GM18505 (cell line): ENCODE results near the gene RAB35.

ENCODE experiments used
- ATAC-seq: cut with Tn5 transposase; IDR thresholded peaks from one replicate; pipeline ENCODE4 v1.9.1; 2021; ENCODE audit not compliant: unreplicated experiment
- POLR2A ChIP-seq: IDR thresholded peaks from 4 replicates; pipeline ENCODE4 v1.6.1; 2011; ENCODE audit warnings: borderline replicate concordance; ENCODE audit not compliant: insufficient read depth, insufficient read length; ENCODE audit errors: extremely low read depth

RAB35 gene

DNA sequence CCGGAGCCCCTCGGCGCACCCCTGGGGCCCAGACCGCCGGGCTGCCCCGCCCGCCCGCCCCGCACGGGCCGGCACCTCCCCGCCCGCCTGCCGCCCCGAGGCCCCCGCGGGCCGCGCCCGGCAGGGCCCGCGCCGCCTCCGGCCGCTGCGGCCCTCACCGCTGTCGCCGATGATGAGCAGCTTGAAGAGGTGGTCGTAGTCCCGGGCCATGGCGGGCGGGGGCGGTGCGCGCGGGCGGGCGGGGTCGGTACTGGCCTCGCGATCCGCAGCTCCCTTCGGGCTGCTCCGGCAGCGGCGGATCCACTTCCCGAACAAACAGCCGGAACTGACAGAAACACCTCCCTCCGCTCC lies at the start of gene RAB35:
Gene RAB35 (minus strand): TSS at position 313 of the 351 bp plus-strand sequence. CDS start 103 bp downstream, at position 210.
- no peak for ATAC-seq

DNA sequence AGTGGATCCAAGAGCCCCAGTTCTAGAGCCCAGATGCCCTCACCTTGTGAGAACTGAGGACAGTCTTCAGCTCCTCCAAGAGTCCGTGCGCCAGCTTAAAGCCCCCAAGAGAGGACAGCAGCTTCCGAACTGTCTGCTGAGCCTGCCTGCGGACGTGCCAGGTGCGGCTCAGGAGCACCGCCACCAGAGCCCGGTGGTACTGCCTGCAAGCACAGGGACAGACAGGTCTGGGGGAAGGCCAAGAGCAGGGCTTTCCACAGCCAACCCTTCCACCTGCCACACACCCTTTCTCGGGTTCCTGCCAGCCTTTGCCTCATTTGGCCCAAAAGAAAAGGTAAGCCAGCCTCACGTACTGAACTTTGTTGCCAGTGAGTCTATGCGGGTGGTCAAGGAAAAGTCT lies 47.7 kb upstream of the RAB35 start:
- no peak for TF ChIP-seq POLR2A
- ATAC-seq, result no peak

More for the DNA sequence above, at the start of gene RAB35:
- no peak for TF ChIP-seq POLR2A

DNA sequence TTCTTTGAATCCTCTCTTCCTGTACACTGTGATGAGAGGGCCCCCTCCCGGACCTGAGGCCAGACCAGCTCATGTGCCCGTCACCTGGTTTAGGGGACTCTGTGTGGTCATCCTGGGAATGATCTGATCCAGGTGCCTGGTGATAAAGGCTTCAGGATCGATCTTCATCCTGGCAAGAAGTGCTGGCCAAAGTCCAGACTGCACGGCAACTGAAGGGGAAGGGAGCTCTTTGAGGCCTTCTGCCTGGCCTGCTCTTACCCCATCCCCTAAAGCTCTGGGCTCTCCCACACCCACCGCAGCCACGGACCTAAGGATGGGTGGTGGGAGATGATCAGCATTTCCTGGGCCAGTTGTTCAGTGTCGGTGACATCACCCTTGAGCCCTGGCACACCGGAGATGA lies 46.2 kb upstream of the RAB35 start:
- no peak for ATAC-seq
- no peak for TF ChIP-seq POLR2A

DNA sequence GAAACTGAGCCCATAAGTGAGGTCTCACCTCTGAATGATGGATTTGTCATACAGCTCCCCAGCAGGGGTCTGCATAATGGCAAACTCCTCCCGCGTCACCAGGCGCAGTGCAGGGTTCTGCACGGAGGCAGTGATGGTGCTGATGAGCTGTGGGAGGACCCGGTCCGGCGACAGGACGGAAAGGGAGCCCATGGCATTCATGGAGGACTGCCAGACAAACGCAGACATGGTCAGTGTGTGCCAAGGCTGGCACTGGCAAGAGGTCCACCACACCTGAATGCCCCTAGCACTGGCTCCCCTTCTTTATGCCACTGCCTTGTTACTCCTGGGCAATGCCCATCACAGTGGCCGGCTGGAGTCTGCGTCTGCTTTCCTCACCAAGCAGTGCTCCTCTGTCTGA lies 45.3 kb upstream of the RAB35 start:
- no peak for ATAC-seq
- TF ChIP-seq POLR2A, result no peak

DNA sequence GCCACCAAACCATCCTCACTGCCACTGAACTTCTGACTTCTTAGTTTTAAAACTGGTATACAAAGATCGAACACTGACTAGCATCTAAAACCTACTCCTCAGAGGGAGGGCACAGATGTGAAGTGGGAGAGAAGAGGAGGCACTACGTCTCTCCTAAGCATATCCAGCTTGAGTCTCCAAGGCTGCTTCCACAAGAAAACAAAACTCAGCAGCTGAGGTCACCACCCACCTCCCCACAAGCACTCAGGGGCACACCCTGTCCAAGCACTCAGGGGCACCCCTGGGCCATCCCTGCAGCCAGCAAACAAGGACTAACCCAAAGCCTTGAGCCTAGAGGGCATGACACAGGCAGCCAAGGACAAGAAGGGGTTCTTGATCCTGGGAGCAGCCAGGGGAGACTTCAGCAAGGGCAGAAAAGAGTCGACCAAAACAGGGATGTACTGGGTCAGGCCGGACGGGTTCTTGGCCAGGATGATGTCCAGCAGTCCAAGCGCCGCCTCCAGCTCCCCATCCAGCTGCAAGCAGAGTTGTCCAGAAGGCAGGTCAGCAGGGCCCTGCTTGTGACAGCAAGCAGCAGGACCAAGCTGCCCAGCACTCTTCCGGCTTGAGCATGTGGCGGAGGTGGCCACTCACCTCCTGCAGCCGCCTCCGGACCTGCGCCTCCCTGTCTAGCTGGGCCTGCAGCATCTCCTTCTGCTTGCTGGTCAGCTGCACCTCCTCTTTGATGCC lies 43.1 kb upstream of the RAB35 start:
- ATAC-seq, result no peak

DNA sequence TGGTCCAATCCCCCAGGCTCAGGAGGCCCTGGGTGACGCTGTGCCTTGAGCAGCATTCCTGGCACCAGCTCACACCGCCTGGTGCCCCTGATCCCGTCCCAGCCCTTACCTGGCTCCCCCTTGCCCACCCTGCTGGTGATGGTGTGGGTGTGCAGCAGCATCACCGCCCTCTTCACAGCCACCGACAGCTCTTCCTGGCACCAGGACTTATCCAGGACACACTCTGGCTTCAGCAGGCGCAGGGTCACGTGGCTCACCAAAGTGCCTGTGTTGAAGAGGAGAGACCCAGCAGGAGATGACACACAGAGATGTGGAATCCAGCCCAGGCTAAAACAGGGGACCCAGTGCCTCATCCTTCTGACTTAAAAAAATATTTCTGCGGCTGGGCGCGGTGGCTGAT lies 41.8 kb upstream of the RAB35 start:
- no peak for ATAC-seq
- TF ChIP-seq POLR2A, result no peak

More for the DNA sequence above, 43.1 kb upstream of the RAB35 start:
- TF ChIP-seq POLR2A, result no peak

DNA sequence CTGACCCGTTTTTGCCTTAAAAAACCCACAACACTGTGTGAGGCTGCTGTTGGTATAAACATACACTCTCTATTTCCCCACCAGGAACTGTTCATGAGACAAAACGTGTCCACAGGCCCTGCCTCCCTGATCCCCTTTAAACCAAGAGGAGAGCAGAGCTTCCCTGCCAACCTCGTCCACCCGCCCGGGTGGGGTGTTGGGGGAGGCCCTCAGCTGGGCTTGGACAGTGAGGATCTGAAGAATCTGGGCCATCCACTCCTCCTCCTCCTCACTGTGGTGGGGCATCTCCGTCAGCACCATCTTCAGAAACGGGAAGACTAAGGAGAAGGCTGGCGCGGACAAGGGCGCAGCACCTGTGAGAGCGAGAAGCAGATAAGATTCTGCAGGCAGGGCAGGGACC lies 41.1 kb upstream of the RAB35 start:
- no peak for ATAC-seq
- no peak for TF ChIP-seq POLR2A

DNA sequence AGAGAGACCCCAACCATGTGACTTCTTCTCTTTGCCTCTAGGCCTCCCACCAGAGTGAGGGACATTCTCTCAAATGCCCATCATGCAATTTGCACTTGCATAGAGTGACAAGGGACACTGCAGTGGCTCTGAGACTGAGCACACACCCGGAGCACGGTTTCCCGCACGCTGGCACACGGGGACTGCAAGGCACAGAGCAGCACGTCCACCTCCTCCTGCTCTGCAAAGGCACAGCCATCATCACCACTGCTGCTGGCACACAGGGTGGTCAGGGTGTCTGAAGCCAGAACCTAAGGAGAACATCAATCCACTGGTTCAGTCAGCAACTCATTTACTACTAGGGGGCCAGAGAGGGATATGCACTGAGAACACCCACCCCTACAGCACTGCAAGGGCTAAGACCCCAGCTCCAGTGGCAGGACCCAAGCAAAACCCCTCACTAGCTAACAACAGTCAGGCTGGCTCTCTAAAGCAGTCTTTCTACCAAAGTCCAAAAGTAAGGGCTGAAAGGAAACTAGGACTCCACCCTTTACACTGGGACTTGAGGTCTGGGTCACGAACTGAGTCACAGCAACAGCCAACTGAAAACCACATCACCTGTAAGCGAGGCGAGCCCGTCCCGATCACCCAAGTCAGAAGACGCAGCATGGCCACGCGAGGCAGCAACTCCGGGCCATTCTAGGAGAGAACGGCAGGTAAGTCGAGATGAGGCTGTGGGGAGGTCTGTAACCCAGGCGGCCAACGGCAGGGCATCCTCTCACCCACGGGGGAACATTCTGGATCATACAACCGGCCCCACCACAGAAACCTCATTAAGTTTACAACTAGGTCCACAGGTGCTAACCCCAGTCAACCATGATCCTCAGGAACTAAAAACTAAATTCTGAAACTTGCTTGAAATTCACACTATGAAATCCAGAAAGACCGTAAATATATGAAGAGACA lies 40.0 kb upstream of the RAB35 start:
- TF ChIP-seq POLR2A, result no peak
- ATAC-seq, result no peak

DNA sequence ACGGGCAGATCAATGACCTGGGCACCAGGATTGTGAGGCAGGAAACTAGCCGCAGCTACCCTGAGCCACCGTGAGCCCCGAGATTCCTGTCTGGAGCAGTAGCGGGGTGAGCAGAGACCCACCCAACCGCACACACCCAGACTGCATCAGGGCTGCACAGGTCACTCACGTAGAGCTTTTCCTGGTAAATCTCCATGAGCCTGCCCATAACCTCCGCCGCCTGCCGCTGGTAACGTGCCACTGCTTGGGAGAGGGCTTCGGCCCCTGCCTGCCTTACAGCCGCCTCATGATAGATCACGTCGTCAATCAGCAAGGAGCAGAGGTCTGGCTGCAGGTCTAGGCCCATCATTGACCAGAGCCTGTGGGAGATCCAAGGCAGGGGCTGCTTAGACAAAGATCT lies 38.5 kb upstream of the RAB35 start:
- ATAC-seq, result no peak
- TF ChIP-seq POLR2A, result no peak

DNA sequence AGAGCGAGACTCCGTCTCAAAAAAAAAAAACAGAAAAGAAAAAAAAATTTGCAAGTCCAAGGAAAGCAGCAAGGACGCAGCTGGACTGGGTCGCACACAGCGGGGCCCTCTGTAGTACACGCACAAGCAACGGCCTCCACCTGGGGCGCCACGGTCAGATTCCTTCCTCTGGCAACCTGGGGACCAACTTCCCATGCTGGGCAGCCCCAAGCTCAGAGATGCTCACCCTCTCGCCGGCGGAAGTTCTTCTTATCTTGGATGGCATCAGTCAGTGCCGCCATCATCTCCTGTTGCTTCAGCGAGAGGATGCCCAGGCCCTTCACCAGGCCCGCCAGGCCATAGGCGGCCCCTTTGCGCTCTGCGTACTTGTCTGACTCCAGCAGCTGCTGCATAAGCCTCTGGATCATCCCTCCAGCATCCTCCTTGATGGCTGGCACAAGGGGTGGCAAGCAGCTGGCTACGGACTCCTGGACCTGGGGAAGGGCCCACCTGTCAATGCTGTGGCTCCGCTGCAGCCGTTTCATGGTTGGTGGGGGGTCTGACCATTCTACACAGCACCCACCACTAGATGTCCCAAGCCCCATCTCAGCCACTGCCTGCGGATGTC lies 34.5 kb upstream of the RAB35 start:
- TF ChIP-seq POLR2A, result no peak
- no peak for ATAC-seq

DNA sequence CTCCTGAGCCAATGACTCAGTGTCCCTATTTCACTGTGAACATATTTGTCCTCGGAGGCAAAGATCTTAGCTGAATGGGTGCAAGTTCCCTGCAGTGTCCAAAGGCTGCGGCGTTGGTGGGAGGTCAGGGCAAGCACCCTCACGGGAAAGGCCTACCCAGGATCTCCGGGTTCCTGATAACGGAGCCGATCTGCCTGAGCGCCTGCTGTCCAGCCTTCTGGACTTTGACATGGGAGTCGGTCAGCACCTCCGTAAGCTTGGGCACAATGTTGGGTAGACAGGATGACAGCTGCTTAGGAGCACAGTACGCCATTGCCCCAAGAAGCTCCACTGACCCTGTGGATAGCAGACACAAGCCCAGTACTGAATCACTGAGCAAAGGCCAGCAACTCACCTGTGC lies 31.5 kb upstream of the RAB35 start:
- no peak for TF ChIP-seq POLR2A
- ATAC-seq, result no peak

DNA sequence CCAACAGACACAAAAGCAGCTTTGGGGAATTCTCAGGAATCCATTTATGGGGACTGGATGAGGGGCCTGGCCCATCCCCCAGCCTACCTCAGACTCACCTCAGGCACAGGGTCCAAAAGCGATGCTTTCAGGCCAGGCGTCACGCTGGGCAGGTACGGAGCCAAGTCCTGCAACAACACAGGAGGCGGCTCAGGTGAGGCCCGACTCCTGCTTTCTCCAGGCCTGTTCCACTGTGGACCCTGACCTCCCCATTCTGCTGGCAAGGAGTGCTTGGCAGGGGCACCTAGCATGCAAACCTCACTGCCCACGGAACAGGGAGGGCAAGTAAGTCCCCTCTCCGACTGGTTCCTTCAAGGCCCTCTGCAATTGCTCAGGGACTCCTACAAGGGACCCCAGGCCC lies 28.6 kb upstream of the RAB35 start:
- no peak for TF ChIP-seq POLR2A
- no peak for ATAC-seq

DNA sequence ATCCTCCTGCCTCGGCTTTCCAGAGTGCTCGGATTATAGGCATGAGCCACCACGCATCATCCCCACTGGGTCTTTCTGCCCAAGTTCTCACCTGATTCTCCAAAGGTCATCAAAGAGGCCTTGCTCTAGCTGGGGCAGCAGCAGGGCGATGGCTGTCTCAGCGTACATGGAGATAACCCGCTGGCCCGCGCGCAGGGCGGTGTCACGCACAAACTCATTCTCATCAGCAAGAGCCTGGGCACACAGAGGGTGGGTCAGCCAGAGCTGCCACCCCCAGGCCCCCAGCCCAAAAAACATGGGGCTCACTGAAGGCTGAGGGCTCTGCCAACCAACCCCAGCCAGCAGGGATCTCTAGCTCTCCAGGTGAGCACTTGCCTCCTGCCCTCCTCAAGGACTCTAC lies 27.7 kb upstream of the RAB35 start:
- no peak for TF ChIP-seq POLR2A
- no peak for ATAC-seq
